Measurements from ENCODE around the gene GPR17.

Gene GPR17

GRCh38 chr2:127678991-127679390, 33.0 kb downstream of the GPR17 start:
- Histone ChIP-seq H3K4me1 (ENCODE audit: control insufficient read depth, insufficient read depth, low read length) (peaks cover 9% of the 10 kb centered on the region; the same call in 1 of the 2 replicates), H3K27me3 (ENCODE audit: control insufficient read depth, insufficient read depth, low read length) (peaks cover 54% of the 10 kb centered on the region), H3K4me3 (ENCODE audit: low read depth, low read length) (no peak overlapping the region), H3K9ac (ENCODE audit: low read length) (no peak overlapping the region), H3K9me3 (ENCODE audit: control insufficient read depth, insufficient read depth, low read depth, low read length) (no peaks in the 10 kb centered on the region), H3K36me3 (ENCODE audit: control insufficient read depth, insufficient read depth, low read length) (no peaks in the 10 kb centered on the region), H3K27ac (ENCODE audit: low read depth, low read length) (no peak overlapping the region)

DNA sequence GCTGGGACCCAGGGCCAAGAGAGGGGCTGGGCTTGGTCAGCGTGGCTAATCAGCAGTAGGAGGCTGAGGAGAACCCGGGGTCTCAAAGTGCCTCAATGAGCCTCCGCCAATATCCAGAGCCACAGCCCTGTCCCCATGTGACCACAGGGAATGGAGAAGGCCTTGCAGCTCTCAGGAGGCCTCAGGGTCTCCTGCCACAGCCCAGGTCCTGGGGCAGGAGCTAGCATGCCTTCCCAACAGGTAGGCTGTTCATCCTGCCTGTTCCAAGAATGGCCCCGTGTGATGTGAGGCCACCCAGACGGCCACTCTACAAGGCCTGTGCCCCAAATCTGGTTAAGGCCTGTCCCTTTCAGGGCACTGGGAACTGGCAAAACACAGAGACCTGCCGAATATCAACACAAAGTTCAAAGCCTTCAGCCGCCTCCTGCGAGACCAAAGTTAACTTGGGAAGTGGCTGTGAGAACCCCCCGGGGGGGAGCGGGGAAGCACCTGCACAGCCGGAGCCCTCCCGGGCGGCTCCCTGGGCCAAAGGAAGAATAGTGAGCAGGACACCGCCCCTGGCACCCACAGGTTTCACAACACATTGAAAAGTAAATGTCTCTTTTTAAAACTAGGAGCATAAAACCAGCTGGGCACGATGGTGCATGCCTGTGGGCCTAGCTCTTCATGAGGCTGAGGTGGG, 33.9 kb downstream of the GPR17 start:
- H3K9ac ChIP-seq (ENCODE audit: low read length): no peak overlapping the region
- H3K27me3 ChIP-seq (ENCODE audit: control insufficient read depth, insufficient read depth, low read length): peaks cover 45% of the 10 kb centered on the region
- H3K4me3 ChIP-seq (ENCODE audit: low read depth, low read length): no peak overlapping the region
- no peak overlapping the region for H3K27ac ChIP-seq (ENCODE audit: low read depth, low read length)
- H3K36me3 ChIP-seq (ENCODE audit: control insufficient read depth, insufficient read depth, low read length): no peaks in the 10 kb centered on the region
- H3K9me3 ChIP-seq (ENCODE audit: control insufficient read depth, insufficient read depth, low read depth, low read length): no peaks in the 10 kb centered on the region
- peaks cover 4% of the 10 kb centered on the region; the same call in 1 of the 2 replicates for H3K4me1 ChIP-seq (ENCODE audit: control insufficient read depth, insufficient read depth, low read length)

- Histone ChIP-seq H3K27ac (ENCODE audit: low read depth, low read length) (no peak overlapping the region), H3K27me3 (ENCODE audit: control insufficient read depth, insufficient read depth, low read length) (peaks cover 39% of the 10 kb centered on the region), H3K9ac (ENCODE audit: low read length) (no peak overlapping the region), H3K9me3 (ENCODE audit: control insufficient read depth, insufficient read depth, low read depth, low read length) (no peaks in the 10 kb centered on the region), H3K4me3 (ENCODE audit: low read depth, low read length) (no peak overlapping the region), H3K4me1 (ENCODE audit: control insufficient read depth, insufficient read depth, low read length) (peaks cover 4% of the 10 kb centered on the region; the same call in 1 of the 2 replicates), H3K36me3 (ENCODE audit: control insufficient read depth, insufficient read depth, low read length) (no peaks in the 10 kb centered on the region)
Measured at GRCh38 chr2:127680706-127681287, 34.8 kb downstream of the GPR17 start.

DNA sequence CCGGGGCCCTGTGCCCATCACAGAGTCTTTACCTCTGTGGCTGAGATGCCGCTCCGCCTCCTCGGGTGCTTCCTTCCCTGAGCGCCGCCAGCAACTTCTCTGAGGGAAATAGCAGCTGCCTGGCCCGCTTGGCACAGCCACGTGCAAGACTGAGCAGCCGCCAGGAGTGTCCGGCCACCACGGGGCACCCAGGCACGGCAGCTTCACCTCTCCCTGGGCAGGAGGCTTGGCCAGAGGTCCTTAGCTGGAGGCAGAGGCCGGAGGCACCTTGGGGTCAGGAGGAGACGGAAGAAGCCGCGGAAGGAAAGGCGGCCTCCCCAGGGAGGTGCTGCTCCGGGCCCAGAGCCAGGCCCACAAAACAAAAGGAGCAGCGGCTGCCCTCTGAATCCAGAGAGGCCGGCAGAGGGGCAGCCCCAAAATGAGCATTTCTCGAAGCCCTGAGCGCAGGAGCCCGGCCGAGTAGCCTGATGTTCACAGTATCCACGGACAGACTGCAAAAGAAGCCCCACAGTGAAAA, 35.4 kb downstream of the GPR17 start:
- H3K27me3 ChIP-seq (ENCODE audit: control insufficient read depth, insufficient read depth, low read length): peaks cover 34% of the 10 kb centered on the region

GRCh38 chr2:127681976-127682857, 36.3 kb downstream of the GPR17 start:
- Histone ChIP-seq H3K4me1 (ENCODE audit: control insufficient read depth, insufficient read depth, low read length) (no peaks in the 10 kb centered on the region), H3K27me3 (ENCODE audit: control insufficient read depth, insufficient read depth, low read length) (peaks cover 25% of the 10 kb centered on the region), H3K36me3 (ENCODE audit: control insufficient read depth, insufficient read depth, low read length) (no peaks in the 10 kb centered on the region), H3K27ac (ENCODE audit: low read depth, low read length) (no peak overlapping the region), H3K9ac (ENCODE audit: low read length) (no peak overlapping the region), H3K9me3 (ENCODE audit: control insufficient read depth, insufficient read depth, low read depth, low read length) (no peaks in the 10 kb centered on the region), H3K4me3 (ENCODE audit: low read depth, low read length) (no peak overlapping the region)

More for the DNA sequence above, 35.4 kb downstream of the GPR17 start:
- H3K9me3 ChIP-seq (ENCODE audit: control insufficient read depth, insufficient read depth, low read depth, low read length): no peaks in the 10 kb centered on the region
- no peak overlapping the region for H3K4me3 ChIP-seq (ENCODE audit: low read depth, low read length)
- no peak overlapping the region for H3K27ac ChIP-seq (ENCODE audit: low read depth, low read length)
- no peak overlapping the region for H3K9ac ChIP-seq (ENCODE audit: low read length)
- no peaks in the 10 kb centered on the region for H3K36me3 ChIP-seq (ENCODE audit: control insufficient read depth, insufficient read depth, low read length)
- H3K4me1 ChIP-seq (ENCODE audit: control insufficient read depth, insufficient read depth, low read length): no peaks in the 10 kb centered on the region

- Histone ChIP-seq H3K27me3 (ENCODE audit: control insufficient read depth, insufficient read depth, low read length) (peaks cover 17% of the 10 kb centered on the region; the same call in 1 of the 2 replicates), H3K4me1 (ENCODE audit: control insufficient read depth, insufficient read depth, low read length) (no peaks in the 10 kb centered on the region), H3K9ac (ENCODE audit: low read length) (no peak overlapping the region)
Measured at GRCh38 chr2:127683056-127683455, 37.1 kb downstream of the GPR17 start.

GRCh38 chr2:127683757-127684156, 37.8 kb downstream of the GPR17 start:
- Histone ChIP-seq H3K27me3 (ENCODE audit: control insufficient read depth, insufficient read depth, low read length) (peaks cover 10% of the 10 kb centered on the region; the same call in 1 of the 2 replicates), H3K4me3 (ENCODE audit: low read depth, low read length) (no peak overlapping the region), H3K27ac (ENCODE audit: low read depth, low read length) (no peak overlapping the region), H3K9ac (ENCODE audit: low read length) (no peak overlapping the region), H3K9me3 (ENCODE audit: control insufficient read depth, insufficient read depth, low read depth, low read length) (peaks cover 9% of the 10 kb centered on the region), H3K36me3 (ENCODE audit: control insufficient read depth, insufficient read depth, low read length) (no peaks in the 10 kb centered on the region), H3K4me1 (ENCODE audit: control insufficient read depth, insufficient read depth, low read length) (no peaks in the 10 kb centered on the region)

More at GRCh38 chr2:127683056-127683455, 37.1 kb downstream of the GPR17 start:
- Histone ChIP-seq H3K27ac (ENCODE audit: low read depth, low read length) (no peak overlapping the region), H3K9me3 (ENCODE audit: control insufficient read depth, insufficient read depth, low read depth, low read length) (0 out of 2 replicates have a peak, but pooled peaks cover 2% of the 10 kb centered on the region), H3K4me3 (ENCODE audit: low read depth, low read length) (no peak overlapping the region), H3K36me3 (ENCODE audit: control insufficient read depth, insufficient read depth, low read length) (no peaks in the 10 kb centered on the region)

GRCh38 chr2:127685410-127686080, 39.6 kb downstream of the GPR17 start:
- Histone ChIP-seq H3K4me3 (ENCODE audit: low read depth, low read length) (no peak overlapping the region), H3K36me3 (ENCODE audit: control insufficient read depth, insufficient read depth, low read length) (no peaks in the 10 kb centered on the region), H3K27ac (ENCODE audit: low read depth, low read length) (no peak overlapping the region), H3K27me3 (ENCODE audit: control insufficient read depth, insufficient read depth, low read length) (no peaks in the 10 kb centered on the region), H3K9ac (ENCODE audit: low read length) (no peak overlapping the region), H3K4me1 (ENCODE audit: control insufficient read depth, insufficient read depth, low read length) (no peaks in the 10 kb centered on the region), H3K9me3 (ENCODE audit: control insufficient read depth, insufficient read depth, low read depth, low read length) (peaks cover 25% of the 10 kb centered on the region)

GRCh38 chr2:127688405-127688804, 42.5 kb downstream of the GPR17 start:
- no peak overlapping the region for H3K4me3 ChIP-seq (ENCODE audit: low read depth, low read length)
- no peaks in the 10 kb centered on the region for H3K4me1 ChIP-seq (ENCODE audit: control insufficient read depth, insufficient read depth, low read length)
- no peak overlapping the region for H3K9ac ChIP-seq (ENCODE audit: low read length)
- H3K9me3 ChIP-seq (ENCODE audit: control insufficient read depth, insufficient read depth, low read depth, low read length): peaks cover 40% of the 10 kb centered on the region
- no peaks in the 10 kb centered on the region for H3K27me3 ChIP-seq (ENCODE audit: control insufficient read depth, insufficient read depth, low read length)
- no peaks in the 10 kb centered on the region for H3K36me3 ChIP-seq (ENCODE audit: control insufficient read depth, insufficient read depth, low read length)
- H3K27ac ChIP-seq (ENCODE audit: low read depth, low read length): no peak overlapping the region

- H3K36me3 ChIP-seq (ENCODE audit: control insufficient read depth, insufficient read depth, low read length): no peaks in the 10 kb centered on the region
- no peak overlapping the region for H3K4me3 ChIP-seq (ENCODE audit: low read depth, low read length)
- no peak overlapping the region for H3K9ac ChIP-seq (ENCODE audit: low read length)
- H3K4me1 ChIP-seq (ENCODE audit: control insufficient read depth, insufficient read depth, low read length): no peaks in the 10 kb centered on the region
- H3K27ac ChIP-seq (ENCODE audit: low read depth, low read length): no peak overlapping the region
- no peaks in the 10 kb centered on the region for H3K27me3 ChIP-seq (ENCODE audit: control insufficient read depth, insufficient read depth, low read length)
- H3K9me3 ChIP-seq (ENCODE audit: control insufficient read depth, insufficient read depth, low read depth, low read length): peaks cover 40% of the 10 kb centered on the region
Measured at GRCh38 chr2:127690696-127691095, 44.7 kb downstream of the GPR17 start.

Data from HUES6 (cell line).